ENCODE data around the gene CEP162. TPM values are rescaled to one million over a fixed set of nuclear protein-coding genes. Genes with fewer than 3 reads are reported as not detected.
"Not testable (repeated sequence)": the region's sequence is repeated elsewhere in the genome, so short reads cannot be mapped to it uniquely, and the experiment has no call there.

CEP162 gene
- total and polyA plus RNA-seq, 2 donors (not counting 1 experiment from before 2014, with no cell fraction given): 3.7 to 7.4 TPM

DNA sequence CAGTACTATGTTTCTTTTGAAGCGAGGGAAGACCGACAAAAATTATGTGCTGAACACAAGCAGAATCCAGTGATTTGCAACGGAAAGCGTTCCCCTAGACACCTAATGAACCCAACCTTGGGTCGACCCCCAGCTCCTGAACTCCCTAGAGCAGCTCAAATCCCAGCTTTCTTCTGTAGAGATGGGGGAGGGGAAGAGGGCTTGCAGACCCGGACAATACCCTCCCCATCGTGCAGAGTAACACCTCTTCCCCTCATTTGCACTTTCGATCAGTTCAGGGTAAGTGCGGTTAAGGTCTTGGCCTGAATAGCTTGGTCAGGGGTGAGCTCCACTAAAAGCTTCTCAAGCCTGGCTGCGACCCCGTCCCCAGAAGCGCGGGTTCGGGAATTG, 404 bp downstream of the CEP162 start:
- no peaks in the 10 kb centered on the region for H4K20me1 ChIP-seq (ENCODE audit: control insufficient read depth, extremely low read depth, insufficient read depth, low read length)
- DNase-seq (ENCODE audit: low read depth in 2 of 2): no peak
- peaks cover 2% of the 10 kb centered on the region for H3K4me1 ChIP-seq (ENCODE audit: control insufficient read depth, extremely low read depth, insufficient read depth, low read length)
- peak overlapping the region; percentile 70 for H3K9ac ChIP-seq (ENCODE audit: insufficient read depth, low read length)
- peak overlapping the region; percentile 72 for H3K27ac ChIP-seq (ENCODE audit: insufficient read depth, low read length)
- TF ChIP-seq EZH2 (IDR thresholded peaks at IDR 0.05; ENCODE audit: low read length, missing control alignments): no peak
- no peak for TF ChIP-seq CTCF (conservative IDR thresholded peaks at IDR 0.05 in 1 of 2, IDR thresholded peaks at IDR 0.05 in 1 of 2; ENCODE audit: low read depth in 1 of 2, low read length in 2 of 2)
- peak overlapping the region; percentile 87 for H2AFZ ChIP-seq (ENCODE audit: low read length)
- no peaks in the 10 kb centered on the region for H3K27me3 ChIP-seq (ENCODE audit: control insufficient read depth, insufficient read depth, low read length)
- peak overlapping the region; percentile 89 for H3K4me2 ChIP-seq (ENCODE audit: extremely low read depth, insufficient read depth, low read length)
- no peaks in the 10 kb centered on the region for H3K9me3 ChIP-seq (ENCODE audit: control insufficient read depth, insufficient read depth, low read depth, low read length)
- H3K79me2 ChIP-seq (ENCODE audit: control insufficient read depth, insufficient read depth, low read length): no peaks in the 10 kb centered on the region
- H3K36me3 ChIP-seq (ENCODE audit: control insufficient read depth, insufficient read depth, low read length): no peaks in the 10 kb centered on the region
- H3K4me3 ChIP-seq (replicated peaks in 1 of 4; ENCODE audit: control extremely low read depth in 1 of 4, insufficient read depth in 1 of 4, low read depth in 3 of 4, low read length in 4 of 4): peak overlapping the region; percentile 63 to 88 (median 76)

- H3K79me2 ChIP-seq (ENCODE audit: control insufficient read depth, insufficient read depth, low read length): no peaks in the 10 kb centered on the region
- DNase-seq (ENCODE audit: low read depth in 2 of 2): peak in 1 of 2 donors; percentile 14
- no peaks in the 10 kb centered on the region for H4K20me1 ChIP-seq (ENCODE audit: control insufficient read depth, extremely low read depth, insufficient read depth, low read length)
- no peaks in the 10 kb centered on the region for H3K9me3 ChIP-seq (ENCODE audit: control insufficient read depth, insufficient read depth, low read depth, low read length)
- H3K9ac ChIP-seq (ENCODE audit: insufficient read depth, low read length): no peak overlapping the region
- no peaks in the 10 kb centered on the region for H3K36me3 ChIP-seq (ENCODE audit: control insufficient read depth, insufficient read depth, low read length)
- H3K4me3 ChIP-seq (replicated peaks in 1 of 4; ENCODE audit: control extremely low read depth in 1 of 4, insufficient read depth in 1 of 4, low read depth in 3 of 4, low read length in 4 of 4): no peak overlapping the region
- no peak overlapping the region for H2AFZ ChIP-seq (ENCODE audit: low read length)
- peaks cover 2% of the 10 kb centered on the region for H3K4me1 ChIP-seq (ENCODE audit: control insufficient read depth, extremely low read depth, insufficient read depth, low read length)
- TF ChIP-seq EZH2 (IDR thresholded peaks at IDR 0.05; ENCODE audit: low read length, missing control alignments) (no peak), CTCF (conservative IDR thresholded peaks at IDR 0.05 in 1 of 2, IDR thresholded peaks at IDR 0.05 in 1 of 2; ENCODE audit: low read depth in 1 of 2, low read length in 2 of 2) (no peak)
- H3K27ac ChIP-seq (ENCODE audit: insufficient read depth, low read length): no peak overlapping the region
- H3K27me3 ChIP-seq (ENCODE audit: control insufficient read depth, insufficient read depth, low read length): no peaks in the 10 kb centered on the region
- no peak overlapping the region for H3K4me2 ChIP-seq (ENCODE audit: extremely low read depth, insufficient read depth, low read length)
Observed at GRCh38 chr6:84224251-84224650, 3.2 kb downstream of the CEP162 start.

DNA sequence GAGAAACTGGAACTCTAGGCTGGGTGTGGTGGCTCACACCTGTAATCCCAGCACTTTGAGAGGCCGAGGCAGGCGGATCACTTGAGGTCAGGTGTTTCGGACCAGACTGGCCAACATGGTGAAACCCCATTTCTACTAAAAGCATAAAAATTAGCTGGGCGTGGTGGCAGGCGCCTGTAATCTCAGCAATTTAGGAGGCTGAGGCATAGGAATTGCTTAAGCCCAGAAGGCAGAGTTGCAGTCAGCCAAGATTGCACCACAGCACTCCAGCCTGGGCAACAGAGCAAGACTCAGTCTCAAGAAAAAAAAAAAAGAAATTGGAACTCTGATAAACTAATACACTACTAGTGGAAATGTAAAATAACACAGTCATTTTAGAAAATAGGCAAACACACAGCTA, 3.8 kb downstream of the CEP162 start:
- not testable (repeated sequence) for H3K4me1 ChIP-seq (ENCODE audit: control insufficient read depth, extremely low read depth, insufficient read depth, low read length); H3K9ac ChIP-seq (ENCODE audit: insufficient read depth, low read length); H3K79me2 ChIP-seq (ENCODE audit: control insufficient read depth, insufficient read depth, low read length); H3K36me3 ChIP-seq (ENCODE audit: control insufficient read depth, insufficient read depth, low read length); H3K27me3 ChIP-seq (ENCODE audit: control insufficient read depth, insufficient read depth, low read length); H3K4me2 ChIP-seq (ENCODE audit: extremely low read depth, insufficient read depth, low read length); H3K9me3 ChIP-seq (ENCODE audit: control insufficient read depth, insufficient read depth, low read depth, low read length); H3K4me3 ChIP-seq (replicated peaks in 1 of 4; ENCODE audit: control extremely low read depth in 1 of 4, insufficient read depth in 1 of 4, low read depth in 3 of 4, low read length in 4 of 4); DNase-seq (ENCODE audit: low read depth in 2 of 2); H4K20me1 ChIP-seq (ENCODE audit: control insufficient read depth, extremely low read depth, insufficient read depth, low read length); H3K27ac ChIP-seq (ENCODE audit: insufficient read depth, low read length); H2AFZ ChIP-seq (ENCODE audit: low read length)

All from fibroblast of lung (primary cell).